ENCODE data around the gene ZNF438.

ZNF438 gene

DNA sequence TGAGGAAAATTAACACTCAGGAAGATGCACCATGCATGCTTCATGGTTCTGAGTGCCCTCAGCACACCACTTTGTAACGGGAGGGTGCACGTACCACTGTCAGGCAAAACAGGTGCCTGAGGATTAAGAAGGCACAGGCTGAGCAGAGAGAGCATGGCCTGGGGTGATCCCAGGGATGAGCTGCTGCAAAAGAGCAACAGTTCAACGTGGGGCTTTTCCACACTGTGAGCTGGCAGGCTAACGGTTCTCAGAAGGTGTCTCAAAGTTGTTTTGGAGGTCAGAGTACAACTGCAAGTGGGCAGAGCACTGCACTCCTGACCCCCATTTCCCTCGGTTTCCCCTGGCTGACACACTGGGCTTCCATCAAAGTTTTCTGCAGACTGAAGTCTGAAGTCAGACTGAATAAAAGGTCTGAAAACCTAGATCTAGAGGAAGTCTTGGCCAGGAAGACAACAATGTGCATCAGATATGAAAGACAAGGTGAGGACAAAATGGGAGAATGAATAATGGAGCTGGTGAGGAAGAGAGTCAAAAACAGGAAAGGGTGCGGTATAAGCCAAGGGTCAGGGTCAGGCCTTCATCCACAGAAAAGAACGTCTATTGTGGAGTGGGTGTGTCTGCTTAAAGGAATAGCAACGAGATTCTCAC lies 20.5 kb downstream of the ZNF438 start:
- peak; percentile 55 to 56 for DNase-seq

- no peak for DNase-seq
These were observed 21.6 kb downstream of the ZNF438 start for GRCh38 chr10:31010062-31010461.

DNA sequence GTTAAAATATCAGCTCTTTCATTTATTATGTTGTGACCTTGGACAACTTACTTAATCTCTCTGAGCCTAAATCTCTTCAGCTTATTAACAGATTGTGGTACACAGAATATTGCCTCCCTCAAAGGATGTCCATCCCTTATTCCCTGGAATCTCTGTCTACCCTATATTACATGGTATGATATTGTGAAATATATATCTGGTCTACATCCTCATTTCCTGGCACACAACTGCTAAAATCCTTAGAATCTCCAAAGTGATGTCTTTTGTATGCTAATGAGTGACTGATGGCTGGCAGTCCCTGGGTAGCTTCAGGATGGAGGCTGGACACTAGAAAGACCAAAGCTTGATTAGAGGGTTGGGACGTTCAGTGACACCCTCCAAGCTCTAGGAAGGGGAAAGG lies 25.8 kb downstream of the ZNF438 start:
- no peak for DNase-seq

- DNase-seq: no peak
These were observed 27.0 kb downstream of the ZNF438 start for GRCh38 chr10:31004611-31005193.

- no peak for DNase-seq
These were observed 29.9 kb downstream of the ZNF438 start for GRCh38 chr10:31001740-31002139.

DNA sequence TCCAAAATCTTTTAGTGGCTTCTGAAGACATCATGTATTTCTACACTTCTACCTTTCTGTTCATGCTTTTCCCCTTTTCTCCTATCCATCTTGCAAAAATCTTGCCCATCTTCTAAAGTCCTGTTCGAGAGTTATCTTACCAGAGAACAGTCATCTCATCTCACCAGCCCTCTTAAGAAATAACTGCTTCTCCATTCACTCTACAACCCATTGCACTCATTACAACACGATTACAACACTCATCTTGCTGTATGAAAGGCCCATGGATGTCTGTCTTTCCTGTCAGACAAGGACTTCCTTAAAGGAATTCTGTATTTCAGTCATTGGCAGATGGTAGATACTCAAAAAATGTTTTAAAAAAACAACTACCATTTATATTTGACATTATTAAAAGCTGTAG lies 30.8 kb downstream of the ZNF438 start:
- DNase-seq: no peak

- DNase-seq: no peak
These were observed 31.4 kb downstream of the ZNF438 start for GRCh38 chr10:31000071-31000782.

DNA sequence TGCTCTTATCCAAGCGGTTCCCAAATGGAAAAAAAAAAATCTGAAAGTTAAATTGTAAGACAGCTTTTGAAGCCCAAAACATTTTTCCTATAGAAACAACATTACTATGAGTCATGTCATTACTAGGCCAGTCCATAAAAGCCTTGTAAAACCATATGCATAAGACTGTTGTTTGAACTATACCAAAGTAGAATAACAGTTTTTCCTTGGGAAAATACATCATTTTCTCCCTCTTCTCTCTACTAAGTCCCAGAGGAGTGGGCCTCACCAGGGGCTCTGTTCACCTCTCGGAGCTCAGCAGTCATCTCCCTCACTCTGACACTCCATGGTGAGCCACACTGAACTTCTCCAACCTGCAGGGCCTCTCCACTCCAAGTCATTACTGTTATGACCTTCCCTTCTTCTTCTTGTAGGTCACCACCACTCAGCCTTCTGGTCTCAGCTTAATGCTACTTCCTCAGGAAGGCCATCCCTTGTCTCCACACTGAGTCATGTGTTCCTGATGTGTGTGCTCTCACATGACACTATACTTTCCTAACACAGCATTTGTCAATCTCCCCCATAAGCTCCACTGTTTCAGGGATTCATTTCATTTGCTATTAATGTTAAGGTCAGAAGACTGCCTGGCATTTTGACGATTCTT lies 32.5 kb downstream of the ZNF438 start:
- no peak for DNase-seq

DNA sequence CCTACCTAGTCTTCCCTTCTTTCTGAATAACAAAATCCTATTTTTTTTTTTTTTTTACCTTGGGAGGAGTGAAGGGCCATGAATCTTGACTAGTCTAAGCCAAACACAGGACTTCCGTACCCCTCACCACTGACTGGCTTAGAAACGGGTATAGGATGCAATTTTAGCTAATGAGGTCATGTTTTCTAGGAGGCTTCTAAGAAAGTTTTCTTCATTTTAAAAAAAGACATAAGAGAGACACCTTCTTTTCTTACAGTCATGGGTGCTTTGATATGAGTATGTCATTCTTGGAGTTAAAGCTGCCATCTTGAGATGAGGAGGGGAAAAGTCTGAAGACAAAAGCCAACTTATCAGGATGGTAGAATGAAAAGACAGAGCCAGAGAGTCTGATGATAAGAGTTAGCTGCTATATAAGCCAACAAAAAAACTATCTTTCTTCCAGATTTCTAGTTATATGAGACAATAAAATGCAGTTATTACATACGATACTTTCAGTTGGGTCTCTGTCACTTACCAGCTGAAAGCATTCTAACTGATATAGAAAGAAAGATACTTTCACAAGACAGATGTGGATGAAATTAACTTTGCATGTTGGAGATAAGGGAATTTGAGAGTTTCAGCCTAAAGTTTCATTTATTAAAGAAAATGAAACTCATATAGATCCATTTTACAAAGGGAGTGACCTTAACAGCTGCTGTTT lies 34.0 kb downstream of the ZNF438 start:
- no peak for DNase-seq

- DNase-seq: no peak
These were observed 35.1 kb downstream of the ZNF438 start for GRCh38 chr10:30996481-30997005.

GRCh38 chr10:30995081-30995770 lies 36.4 kb downstream of the ZNF438 start:
- no peak for DNase-seq

- no peak for DNase-seq
These were observed 38.5 kb downstream of the ZNF438 start for GRCh38 chr10:30993155-30993554.

GRCh38 chr10:30992681-30993080 lies 39.0 kb downstream of the ZNF438 start:
- no peak for DNase-seq

- no peak for DNase-seq
These were observed 40.0 kb downstream of the ZNF438 start for GRCh38 chr10:30991647-30992011.

GRCh38 chr10:30990971-30991646 lies 40.6 kb downstream of the ZNF438 start:
- DNase-seq: no peak

DNA sequence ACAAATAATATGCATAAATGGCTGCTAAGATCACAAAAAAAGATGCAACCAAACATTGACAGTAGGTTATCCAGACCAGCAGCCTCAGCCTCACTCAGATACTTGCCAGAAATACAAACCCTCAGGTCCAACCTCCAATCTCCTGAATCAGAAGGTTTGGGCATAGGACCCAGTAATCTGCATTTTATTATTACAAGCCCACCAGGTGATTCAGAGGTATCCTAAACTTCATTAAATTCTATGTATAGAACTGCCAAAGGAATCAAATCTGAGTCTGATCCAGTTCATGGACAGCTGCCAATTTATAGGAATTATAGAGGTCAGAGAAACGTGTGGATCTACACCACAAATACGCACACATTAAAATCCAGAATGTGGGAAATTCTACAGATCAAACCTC lies 41.3 kb downstream of the ZNF438 start:
- DNase-seq: no peak

DNA sequence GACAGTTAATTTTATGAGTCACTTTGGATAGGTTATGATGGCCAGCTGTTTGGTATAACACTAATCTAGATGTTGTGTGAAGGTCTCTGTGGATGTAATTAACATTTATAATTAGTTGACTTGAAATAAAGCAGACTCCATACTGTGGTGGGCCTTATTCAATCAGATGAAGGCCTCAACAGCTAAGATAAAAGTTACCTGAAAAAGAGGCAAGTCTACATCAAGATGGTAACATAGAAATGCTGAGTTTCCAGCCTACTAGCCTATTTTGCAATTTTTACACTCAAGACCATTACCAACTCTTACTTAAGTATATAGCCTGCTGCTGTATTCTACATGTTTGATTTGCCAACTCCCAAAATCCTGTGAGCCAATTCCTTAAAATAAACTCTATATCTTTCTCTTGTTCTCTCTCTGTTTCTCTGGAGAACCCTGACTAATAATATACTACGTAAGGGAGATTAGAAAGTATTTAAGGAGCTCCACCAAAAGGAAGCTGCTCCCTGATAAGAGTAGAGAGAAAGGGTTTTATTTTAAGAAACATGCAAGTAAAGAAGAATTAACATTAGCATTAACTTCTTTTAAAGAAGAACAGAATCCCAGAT lies 42.7 kb downstream of the ZNF438 start:
- DNase-seq: no peak

DNA sequence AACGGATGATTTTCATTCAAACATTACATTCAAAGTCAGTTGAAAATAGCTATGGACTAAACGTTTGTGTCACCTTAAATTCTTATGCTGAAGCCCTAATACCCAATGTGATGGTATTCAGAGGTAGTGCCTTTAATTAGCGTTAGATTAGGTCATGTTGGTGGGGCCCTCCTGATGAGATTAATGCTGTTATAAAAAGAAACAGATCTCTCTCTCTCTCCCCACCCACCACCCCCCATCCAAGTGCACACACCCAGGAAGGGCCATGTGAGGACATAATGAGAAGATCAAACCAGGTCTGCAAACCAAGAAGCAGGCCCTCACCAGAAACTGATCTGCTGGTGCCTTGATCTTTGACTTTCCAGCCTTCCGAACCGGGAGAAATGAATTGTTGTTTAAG lies 44.2 kb downstream of the ZNF438 start:
- DNase-seq: no peak

DNA sequence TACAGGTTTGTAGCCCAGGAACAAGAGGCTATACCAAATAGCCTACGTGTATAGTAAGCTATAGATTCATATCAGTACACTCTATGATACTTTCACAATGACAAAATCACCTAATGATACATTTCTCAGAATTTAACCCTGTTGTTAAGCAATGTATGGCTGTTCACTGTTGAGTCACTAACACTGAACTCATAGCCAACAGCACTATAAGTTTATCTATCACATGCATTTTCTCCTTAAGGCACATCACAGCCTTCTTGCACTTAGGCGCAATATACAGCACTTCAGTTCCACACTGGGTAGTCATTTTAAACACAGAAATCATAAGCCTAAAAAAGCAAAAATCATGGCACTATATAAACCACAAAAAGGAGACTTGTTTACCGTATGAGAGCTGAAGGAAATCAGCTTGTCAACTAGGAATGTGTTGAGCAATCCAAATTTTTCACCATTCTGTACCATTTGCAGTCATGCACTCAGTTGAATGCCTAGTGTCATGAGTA lies 45.6 kb downstream of the ZNF438 start:
- DNase-seq: no peak

- no peak for DNase-seq
These were observed 46.2 kb downstream of the ZNF438 start for GRCh38 chr10:30985512-30985911.

Data from NCI-H524 (cell line).